Trophoblast cell (in vitro differentiated cells and primary cell): Measurements from ENCODE around the gene ACOT12.

Source experiments
- DNase-seq, 2 donors: peaks; one replicate each; pipeline ENCODE4 v3.0.0-alpha.2; 2016
- H2AFZ ChIP-seq: 2 replicates; pipeline ENCODE4 v1.6.1; 2013; ENCODE audit warnings: low read length, moderate library complexity, mild to moderate bottlenecking; ENCODE audit not compliant: insufficient read depth, poor library complexity
- H2AK5ac ChIP-seq: 2 replicates; pipeline ENCODE4 v1.6.1; 2013; ENCODE audit warnings: mild to moderate bottlenecking, low read length
- H2BK120ac ChIP-seq: 2 replicates; pipeline ENCODE4 v1.6.1; 2013; ENCODE audit warnings: low read length, mild to moderate bottlenecking, moderate library complexity; ENCODE audit not compliant: insufficient read depth, poor library complexity
- H2BK12ac ChIP-seq: 2 replicates; pipeline ENCODE4 v1.6.1; 2013; ENCODE audit warnings: mild to moderate bottlenecking, low read length, moderate library complexity
- H2BK5ac ChIP-seq: 2 replicates; pipeline ENCODE4 v1.6.1; 2013; ENCODE audit warnings: low read length, low read depth, moderate library complexity, mild to moderate bottlenecking; ENCODE audit not compliant: poor library complexity
- H3K14ac ChIP-seq: 2 replicates; pipeline ENCODE4 v1.6.1; 2013; ENCODE audit warnings: mild to moderate bottlenecking, low read length
- H3K18ac ChIP-seq: 2 replicates; pipeline ENCODE4 v1.6.1; 2013; ENCODE audit warnings: mild to moderate bottlenecking, low read length
- H3K23ac ChIP-seq: 2 replicates; pipeline ENCODE4 v1.6.1; 2013; ENCODE audit warnings: low read length
- H3K27ac ChIP-seq: 2 replicates; pipeline ENCODE4 v1.5.1; 2013; ENCODE audit warnings: low read depth, mild to moderate bottlenecking, inconsistent platforms, low read length, moderate library complexity
- H3K27me3 ChIP-seq: 2 replicates; pipeline ENCODE4 v1.6.1; 2013; ENCODE audit warnings: inconsistent platforms, mild to moderate bottlenecking, low read length, moderate library complexity; ENCODE audit not compliant: insufficient read depth
- H3K36me3 ChIP-seq, 2 experiments: 1 replicate in 1 of 2; 2 replicates in 1 of 2; pipeline ENCODE4 v1.6.1; 2013; ENCODE audit warnings: low read length in 2 of 2, mild to moderate bottlenecking in 2 of 2, moderate library complexity in 1 of 2; ENCODE audit not compliant: insufficient read depth in 2 of 2, control insufficient read depth in 1 of 2
- H3K4ac ChIP-seq: 2 replicates; pipeline ENCODE4 v1.6.1; 2013; ENCODE audit warnings: low read depth, mild to moderate bottlenecking, low read length, moderate library complexity
- H3K4me1 ChIP-seq, 2 experiments: 1 replicate in 1 of 2; 2 replicates in 1 of 2; pipeline ENCODE4 v1.6.1; 2013; ENCODE audit warnings: low read length in 2 of 2, mild to moderate bottlenecking in 2 of 2, moderate library complexity in 1 of 2; ENCODE audit not compliant: insufficient read depth in 2 of 2, control insufficient read depth in 1 of 2
- H3K4me2 ChIP-seq: 2 replicates; pipeline ENCODE4 v1.6.1; 2013; ENCODE audit warnings: inconsistent platforms, mild to moderate bottlenecking, low read length, moderate library complexity
- H3K4me3 ChIP-seq: 2 replicates; pipeline ENCODE4 v1.5.1; 2013; ENCODE audit warnings: mild to moderate bottlenecking, low read depth, low read length, inconsistent platforms
- H3K79me1 ChIP-seq: one replicate; pipeline ENCODE4 v1.6.1; 2013; ENCODE audit warnings: low read length
- H3K79me2 ChIP-seq: 2 replicates; pipeline ENCODE4 v1.6.1; 2013; ENCODE audit warnings: low read length, mild to moderate bottlenecking; ENCODE audit not compliant: control insufficient read depth, insufficient read depth, poor library complexity
- H3K9ac ChIP-seq: 2 replicates; pipeline ENCODE4 v1.6.1; 2013; ENCODE audit warnings: mild to moderate bottlenecking, low read length
- H3K9me3 ChIP-seq: 2 replicates; pipeline ENCODE4 v1.6.1; 2013; ENCODE audit warnings: low read depth, mild to moderate bottlenecking, control low read depth, inconsistent platforms, low read length; ENCODE audit not compliant: insufficient read depth
- H4K12ac ChIP-seq: 2 replicates; pipeline ENCODE4 v1.6.1; 2013; ENCODE audit warnings: low read depth, mild to moderate bottlenecking, low read length, moderate library complexity
- H4K8ac ChIP-seq: 2 replicates; pipeline ENCODE4 v1.6.1; 2013; ENCODE audit warnings: low read depth, mild to moderate bottlenecking, low read length, moderate library complexity
- H4K91ac ChIP-seq: one replicate; pipeline ENCODE4 v1.6.1; 2013; ENCODE audit warnings: low read depth, mild to moderate bottlenecking, low read length, moderate library complexity
- WGBS: extraction: QIAGEN DNeasy Blood & Tissue Kit; methylation state at CpG from one replicate; pipeline ENCODE4 v1.1.7; 2013; ENCODE audit warnings: missing lambda C conversion rate; ENCODE audit not compliant: insufficient read length, insufficient coverage; ENCODE audit errors: extremely low coverage; 5-methylcytosine and 5-hydroxymethylcytosine counted together

Gene ACOT12

DNA sequence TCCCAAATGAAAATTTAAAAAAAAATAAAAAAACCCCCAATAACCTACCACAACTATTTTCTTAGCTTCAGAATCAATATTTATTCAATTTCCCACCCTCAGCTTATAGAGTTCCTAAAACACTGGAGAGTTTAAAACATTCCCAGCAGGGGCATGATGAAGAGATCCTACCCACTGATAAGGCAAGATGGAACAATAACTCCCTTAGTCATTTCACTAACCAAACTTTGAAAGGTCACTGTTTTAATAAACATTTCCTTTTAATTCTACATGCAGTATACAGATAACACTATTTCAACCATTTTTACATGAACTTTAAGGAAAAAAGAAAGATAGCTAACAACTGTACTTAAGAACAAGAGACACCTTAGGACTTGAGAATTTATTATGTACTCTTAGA is 34.9 kb upstream of the ACOT12 start:
- DNase-seq: no peak
- Histone ChIP-seq H3K9me3 (no peaks in the 10 kb centered on the region), H3K4me2 (no peak overlapping the region), H2BK5ac (no peak overlapping the region), H3K79me1 (no peaks in the 10 kb centered on the region), H4K12ac (no peak overlapping the region), H3K27me3 (no peaks in the 10 kb centered on the region), H2AFZ (no peak overlapping the region), H2BK12ac (no peak overlapping the region), H3K36me3 (no peaks in the 10 kb centered on the region), H3K18ac (no peak overlapping the region), H3K27ac (no peak overlapping the region), H4K91ac (no peak overlapping the region), H3K79me2 (no peaks in the 10 kb centered on the region), H2AK5ac (no peak overlapping the region), H3K4me3 (no peak overlapping the region), H3K14ac (no peak overlapping the region), H4K8ac (no peak overlapping the region), H3K4ac (no peak overlapping the region), H2BK120ac (no peak overlapping the region), H3K9ac (no peak overlapping the region), H3K23ac (no peak overlapping the region), H3K4me1 (no peaks in the 10 kb centered on the region)

DNA sequence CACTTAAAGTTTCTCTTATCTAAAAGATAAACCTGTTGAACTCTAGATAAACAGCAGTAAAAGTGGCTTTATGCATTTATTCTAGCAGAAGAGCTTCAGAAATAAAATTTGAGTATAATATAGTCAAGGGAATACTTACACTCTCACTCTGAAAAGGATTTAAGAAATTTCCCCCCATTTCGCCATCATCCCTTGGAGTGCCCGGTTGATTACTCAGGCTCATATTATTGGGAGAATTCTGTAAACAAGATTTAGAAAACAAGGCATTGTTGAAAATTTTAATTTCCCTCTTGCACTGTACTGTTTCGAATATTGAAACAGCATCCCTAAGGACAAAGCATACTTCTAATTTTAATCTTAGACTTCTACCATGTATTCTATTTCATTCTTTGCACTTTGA is 34.5 kb upstream of the ACOT12 start:
- no peak overlapping the region for H4K12ac ChIP-seq
- no peak overlapping the region for H2AFZ ChIP-seq
- H3K27ac ChIP-seq: no peak overlapping the region
- H3K23ac ChIP-seq: no peak overlapping the region
- no peaks in the 10 kb centered on the region for H3K36me3 ChIP-seq
- H3K4me3 ChIP-seq: no peak overlapping the region
- no peaks in the 10 kb centered on the region for H3K4me1 ChIP-seq
- no peak overlapping the region for H4K91ac ChIP-seq
- DNase-seq: peak in 1 of 2 donors; percentile 37
- no peak overlapping the region for H3K4ac ChIP-seq
- H3K27me3 ChIP-seq: no peaks in the 10 kb centered on the region
- no peak overlapping the region for H2AK5ac ChIP-seq
- H3K79me1 ChIP-seq: no peaks in the 10 kb centered on the region
- no peak overlapping the region for H2BK5ac ChIP-seq
- H2BK12ac ChIP-seq: no peak overlapping the region
- H3K14ac ChIP-seq: no peak overlapping the region
- no peak overlapping the region for H4K8ac ChIP-seq
- no peaks in the 10 kb centered on the region for H3K79me2 ChIP-seq
- no peak overlapping the region for H3K4me2 ChIP-seq
- no peaks in the 10 kb centered on the region for H3K9me3 ChIP-seq
- no peak overlapping the region for H3K9ac ChIP-seq
- no peak overlapping the region for H2BK120ac ChIP-seq
- no peak overlapping the region for H3K18ac ChIP-seq
- no CpG with 5 or more reads among the region's 3 CpGs for WGBS

DNA sequence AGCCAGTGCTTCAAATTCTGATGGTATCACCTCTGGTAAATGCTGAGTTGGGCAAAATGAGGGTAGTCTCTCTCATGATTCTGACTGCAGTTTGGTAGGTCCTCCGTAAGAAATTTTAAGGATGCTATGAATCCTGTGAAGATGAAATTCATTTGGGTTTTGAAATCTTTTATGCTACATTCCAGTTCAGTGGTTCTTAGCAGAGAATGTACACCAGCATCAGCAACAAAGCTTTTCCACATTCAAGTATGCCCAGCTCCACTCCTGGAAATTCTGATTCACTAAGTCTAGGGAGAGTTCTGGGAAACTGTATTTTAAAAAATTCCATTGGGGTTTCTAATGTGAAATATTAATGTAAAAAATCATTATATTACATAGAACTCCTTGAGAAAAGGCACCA is 33.6 kb upstream of the ACOT12 start:
- Histone ChIP-seq H2BK12ac (no peak overlapping the region), H2AK5ac (no peak overlapping the region), H4K91ac (no peak overlapping the region), H2BK5ac (no peak overlapping the region), H4K12ac (no peak overlapping the region), H4K8ac (no peak overlapping the region), H3K9ac (no peak overlapping the region), H3K9me3 (no peaks in the 10 kb centered on the region), H2BK120ac (no peak overlapping the region), H3K79me1 (no peaks in the 10 kb centered on the region), H3K4me1 (no peaks in the 10 kb centered on the region), H3K4me3 (no peak overlapping the region), H3K23ac (no peak overlapping the region), H3K27me3 (no peaks in the 10 kb centered on the region), H3K14ac (no peak overlapping the region), H3K4ac (no peak overlapping the region), H3K27ac (no peak overlapping the region), H3K36me3 (no peaks in the 10 kb centered on the region), H3K4me2 (no peak overlapping the region), H2AFZ (no peak overlapping the region), H3K18ac (no peak overlapping the region), H3K79me2 (no peaks in the 10 kb centered on the region)
- no CpG with 5 or more reads among the region's 1 CpG for WGBS
- DNase-seq: peak; percentile 54 to 92

DNA sequence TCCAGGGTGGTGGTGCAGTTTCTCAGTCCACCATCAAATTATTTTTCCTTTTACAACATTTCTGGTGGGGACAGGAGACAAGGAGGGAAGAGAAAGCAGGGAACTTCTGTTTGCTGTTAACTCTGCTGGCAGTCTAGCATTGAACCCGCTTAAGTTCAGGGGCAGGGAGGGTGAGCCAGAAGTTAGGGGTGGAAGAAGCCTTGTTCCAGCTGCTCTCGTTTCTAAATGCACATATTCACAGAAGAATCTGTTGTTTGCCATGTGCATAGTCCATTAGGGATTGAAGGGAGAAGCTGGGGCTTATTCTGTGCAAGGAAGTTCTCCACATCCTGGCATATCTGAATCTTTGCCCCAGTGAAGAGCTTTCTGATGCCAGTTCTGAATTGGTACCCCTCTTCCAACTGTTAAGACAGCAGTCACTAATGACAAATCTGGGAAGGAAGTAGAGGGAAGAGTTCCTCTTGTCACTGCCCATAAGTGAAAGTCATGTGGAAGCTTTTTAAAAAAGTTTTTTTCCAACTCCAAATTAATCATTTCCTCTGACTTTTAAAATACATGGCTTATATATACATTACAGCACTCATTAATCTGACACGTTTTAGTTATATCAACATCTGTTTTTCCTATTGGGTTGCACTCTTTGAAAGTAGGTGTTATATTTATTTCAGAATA is 32.6 kb upstream of the ACOT12 start:
- Histone ChIP-seq H3K18ac (no peak overlapping the region), H2AFZ (no peak overlapping the region), H3K9ac (no peak overlapping the region), H3K79me1 (no peaks in the 10 kb centered on the region), H3K4me3 (no peak overlapping the region), H3K79me2 (no peaks in the 10 kb centered on the region), H3K36me3 (no peaks in the 10 kb centered on the region), H2BK120ac (no peak overlapping the region), H3K27ac (no peak overlapping the region), H4K91ac (no peak overlapping the region), H2BK12ac (no peak overlapping the region), H3K27me3 (no peaks in the 10 kb centered on the region), H4K8ac (no peak overlapping the region), H3K4me2 (no peak overlapping the region), H3K4me1 (no peaks in the 10 kb centered on the region), H4K12ac (no peak overlapping the region), H3K4ac (no peak overlapping the region), H2AK5ac (no peak overlapping the region), H3K14ac (no peak overlapping the region), H3K9me3 (no peaks in the 10 kb centered on the region), H3K23ac (no peak overlapping the region), H2BK5ac (no peak overlapping the region)
- WGBS: no CpG with 5 or more reads among the region's 3 CpGs
- DNase-seq: no peak
